ENCODE results near the gene MRPL16. TPM values are rescaled to one million over a fixed set of nuclear protein-coding genes. Genes with fewer than 3 reads are reported as not detected.
"Not testable (repeated sequence)": the region's sequence is repeated elsewhere in the genome, so short reads cannot be mapped to it uniquely, and the experiment has no call there.

MRPL16 gene
- 21.8 TPM for total RNA-seq

- Histone ChIP-seq H3K4me3 (ENCODE audit: low read length) (peak within 1 kb of the TSS; percentile 86), H3K27me3 (ENCODE audit: insufficient read depth, low read length) (no peaks in the 10 kb centered on the region), H3K9me3 (ENCODE audit: low read depth, low read length) (no peaks in the 10 kb centered on the region), H3K4me1 (ENCODE audit: insufficient read depth, low read length) (peaks cover 34% of the 10 kb centered on the region)
Observed at GRCh38 chr11:59810189-59810910, at the start of gene MRPL16. Gene MRPL16 (minus strand): TSS chr11:59810778. CDS start chr11:59810658, 120 bp downstream.

- no peaks in the 10 kb centered on the region for H3K9me3 ChIP-seq (ENCODE audit: low read depth, low read length)
- H3K4me1 ChIP-seq (ENCODE audit: insufficient read depth, low read length), result peaks cover 9% of the 10 kb centered on the region
- no peaks in the 10 kb centered on the region for H3K27me3 ChIP-seq (ENCODE audit: insufficient read depth, low read length)
- H3K4me3 ChIP-seq (ENCODE audit: low read length), result no peak overlapping the region
Observed at GRCh38 chr11:59859673-59860072, 49.1 kb upstream of the MRPL16 start.

GRCh38 chr11:59857439-59858434 lies 47.2 kb upstream of the MRPL16 start:
- no peaks in the 10 kb centered on the region for H3K27me3 ChIP-seq (ENCODE audit: insufficient read depth, low read length)
- H3K4me1 ChIP-seq (ENCODE audit: insufficient read depth, low read length), result peaks cover 9% of the 10 kb centered on the region
- H3K9me3 ChIP-seq (ENCODE audit: low read depth, low read length), result no peaks in the 10 kb centered on the region
- H3K4me3 ChIP-seq (ENCODE audit: low read length), result no peak overlapping the region

GRCh38 chr11:59854871-59855270 lies 44.3 kb upstream of the MRPL16 start:
- Histone ChIP-seq H3K4me1 (ENCODE audit: insufficient read depth, low read length) (peaks cover 9% of the 10 kb centered on the region), H3K4me3 (ENCODE audit: low read length) (no peak overlapping the region), H3K27me3 (ENCODE audit: insufficient read depth, low read length) (no peaks in the 10 kb centered on the region), H3K9me3 (ENCODE audit: low read depth, low read length) (no peaks in the 10 kb centered on the region)

- not testable (repeated sequence) for H3K4me3 ChIP-seq (ENCODE audit: low read length); H3K27me3 ChIP-seq (ENCODE audit: insufficient read depth, low read length); H3K9me3 ChIP-seq (ENCODE audit: low read depth, low read length); H3K4me1 ChIP-seq (ENCODE audit: insufficient read depth, low read length)
Observed at GRCh38 chr11:59851416-59851815, 40.8 kb upstream of the MRPL16 start.

GRCh38 chr11:59849551-59849950 lies 39.0 kb upstream of the MRPL16 start:
- H3K9me3 ChIP-seq (ENCODE audit: low read depth, low read length); H3K27me3 ChIP-seq (ENCODE audit: insufficient read depth, low read length): not testable (repeated sequence)

GRCh38 chr11:59849129-59849528 lies 38.6 kb upstream of the MRPL16 start:
- Histone ChIP-seq H3K4me1 (ENCODE audit: insufficient read depth, low read length) (no peaks in the 10 kb centered on the region), H3K9me3 (ENCODE audit: low read depth, low read length) (no peaks in the 10 kb centered on the region), H3K4me3 (ENCODE audit: low read length) (no peak overlapping the region), H3K27me3 (ENCODE audit: insufficient read depth, low read length) (no peaks in the 10 kb centered on the region)

More at GRCh38 chr11:59849551-59849950, 39.0 kb upstream of the MRPL16 start:
- H3K4me1 ChIP-seq (ENCODE audit: insufficient read depth, low read length); H3K4me3 ChIP-seq (ENCODE audit: low read length): not testable (repeated sequence)

GRCh38 chr11:59848439-59848838 lies 37.9 kb upstream of the MRPL16 start:
- H3K9me3 ChIP-seq (ENCODE audit: low read depth, low read length); H3K4me1 ChIP-seq (ENCODE audit: insufficient read depth, low read length); H3K4me3 ChIP-seq (ENCODE audit: low read length); H3K27me3 ChIP-seq (ENCODE audit: insufficient read depth, low read length): not testable (repeated sequence)

GRCh38 chr11:59847626-59848025 lies 37.0 kb upstream of the MRPL16 start:
- Histone ChIP-seq H3K4me3 (ENCODE audit: low read length) (no peak overlapping the region), H3K4me1 (ENCODE audit: insufficient read depth, low read length) (no peaks in the 10 kb centered on the region), H3K9me3 (ENCODE audit: low read depth, low read length) (no peaks in the 10 kb centered on the region), H3K27me3 (ENCODE audit: insufficient read depth, low read length) (no peaks in the 10 kb centered on the region)

- Histone ChIP-seq H3K4me3 (ENCODE audit: low read length) (no peak overlapping the region), H3K27me3 (ENCODE audit: insufficient read depth, low read length) (no peaks in the 10 kb centered on the region), H3K9me3 (ENCODE audit: low read depth, low read length) (no peaks in the 10 kb centered on the region), H3K4me1 (ENCODE audit: insufficient read depth, low read length) (no peaks in the 10 kb centered on the region)
Observed at GRCh38 chr11:59846556-59846955, 36.0 kb upstream of the MRPL16 start.

GRCh38 chr11:59845399-59845798 lies 34.8 kb upstream of the MRPL16 start, which contains the start of gene CBLIF:
Gene CBLIF (minus strand): TSS chr11:59845499. CDS start chr11:59845453, 46 bp downstream.
- H3K27me3 ChIP-seq (ENCODE audit: insufficient read depth, low read length), result no peaks in the 10 kb centered on the region
- H3K4me1 ChIP-seq (ENCODE audit: insufficient read depth, low read length), result no peaks in the 10 kb centered on the region

GRCh38 chr11:59842316-59842715 lies 31.7 kb upstream of the MRPL16 start:
- Histone ChIP-seq H3K4me3 (ENCODE audit: low read length) (no peak overlapping the region), H3K27me3 (ENCODE audit: insufficient read depth, low read length) (no peaks in the 10 kb centered on the region), H3K4me1 (ENCODE audit: insufficient read depth, low read length) (no peaks in the 10 kb centered on the region), H3K9me3 (ENCODE audit: low read depth, low read length) (no peaks in the 10 kb centered on the region)

More at GRCh38 chr11:59845399-59845798, 34.8 kb upstream of the MRPL16 start, which contains the start of gene CBLIF:
- Histone ChIP-seq H3K4me3 (ENCODE audit: low read length) (no peak within 1 kb of the TSS), H3K9me3 (ENCODE audit: low read depth, low read length) (no peaks in the 10 kb centered on the region)

GRCh38 chr11:59841514-59841913 lies 30.9 kb upstream of the MRPL16 start:
- no peaks in the 10 kb centered on the region for H3K4me1 ChIP-seq (ENCODE audit: insufficient read depth, low read length)
- H3K27me3 ChIP-seq (ENCODE audit: insufficient read depth, low read length), result no peaks in the 10 kb centered on the region
- H3K9me3 ChIP-seq (ENCODE audit: low read depth, low read length), result no peaks in the 10 kb centered on the region
- no peak overlapping the region for H3K4me3 ChIP-seq (ENCODE audit: low read length)

GRCh38 chr11:59839615-59840014 lies 29.0 kb upstream of the MRPL16 start:
- Histone ChIP-seq H3K27me3 (ENCODE audit: insufficient read depth, low read length) (no peaks in the 10 kb centered on the region), H3K9me3 (ENCODE audit: low read depth, low read length) (no peaks in the 10 kb centered on the region), H3K4me3 (ENCODE audit: low read length) (no peak overlapping the region), H3K4me1 (ENCODE audit: insufficient read depth, low read length) (no peaks in the 10 kb centered on the region)

- H3K4me3 ChIP-seq (ENCODE audit: low read length), result no peak overlapping the region
- H3K27me3 ChIP-seq (ENCODE audit: insufficient read depth, low read length), result no peaks in the 10 kb centered on the region
- H3K9me3 ChIP-seq (ENCODE audit: low read depth, low read length), result no peaks in the 10 kb centered on the region
- H3K4me1 ChIP-seq (ENCODE audit: insufficient read depth, low read length), result peaks cover 6% of the 10 kb centered on the region
Observed at GRCh38 chr11:59833602-59834001, 23.0 kb upstream of the MRPL16 start.

All from mononuclear cell (primary cell).